CD14-positive monocyte (primary cell): ENCODE measurements around the gene NCMAP. TPM values are rescaled to one million over a fixed set of nuclear protein-coding genes. Genes with fewer than 3 reads are reported as not detected.

Experiments used
- DNase-seq, 3 donors: peaks; one replicate each; pipeline ENCODE4 v3.0.0-alpha.2; 2011 to 2022
- H2AFZ ChIP-seq: 2 replicates; pipeline ENCODE4 v1.6.0; 2012; ENCODE audit warnings: mild to moderate bottlenecking, low read depth, low read length, inconsistent platforms; ENCODE audit not compliant: insufficient read depth, poor library complexity, severe bottlenecking
- H3K27ac ChIP-seq, 2 donors: 1 replicate in 1 of 2; 2 replicates in 1 of 2; pipeline ENCODE4 v1.5.1; 2012 to 2013; ENCODE audit warnings: low read length in 2 of 2, control low read depth in 1 of 2, inconsistent platforms in 1 of 2, low read depth in 1 of 2, mild to moderate bottlenecking in 1 of 2
- H3K27me3 ChIP-seq, 2 donors: one replicate each; pipeline versions ENCODE4 v1.6.0 to v1.6.1; 2011 to 2013; ENCODE audit warnings: low read length in 2 of 2; ENCODE audit not compliant: control insufficient read depth in 2 of 2, insufficient read depth in 2 of 2
- H3K36me3 ChIP-seq, 2 donors: replicated peaks in 1 of 2; 1 replicate in 1 of 2; 2 replicates in 1 of 2; pipeline versions ENCODE4 v1.5.1 to v1.6.1; 2012 to 2013; ENCODE audit warnings: low read length in 2 of 2, control low read depth in 1 of 2, inconsistent platforms in 1 of 2, mild to moderate bottlenecking in 1 of 2; ENCODE audit not compliant: insufficient read depth in 2 of 2, control insufficient read depth in 1 of 2
- H3K4me1 ChIP-seq, 2 donors: 1 replicate in 1 of 2; 2 replicates in 1 of 2; pipeline versions ENCODE4 v1.5.1 to v1.6.1; 2012 to 2013; ENCODE audit warnings: low read length in 2 of 2, control low read depth in 1 of 2, inconsistent platforms in 1 of 2, mild to moderate bottlenecking in 1 of 2, moderate library complexity in 1 of 2; ENCODE audit not compliant: insufficient read depth in 2 of 2, control insufficient read depth in 1 of 2
- H3K4me2 ChIP-seq: replicated peaks from 2 replicates; pipeline ENCODE3; 2012; ENCODE audit warnings: low read length, moderate library complexity, mild to moderate bottlenecking; ENCODE audit not compliant: poor library complexity, severe bottlenecking; ENCODE audit errors: extremely low read depth
- H3K4me3 ChIP-seq, 3 experiments: fragments of 200-600 bp in 1 of 3; sonication (generic) in 1 of 3; replicated peaks in 1 of 3; 1 replicate in 2 of 3; 2 replicates in 1 of 3; pipeline ENCODE4 v1.5.1; 2011 to 2013; ENCODE audit warnings: low read length in 3 of 3, mild to moderate bottlenecking in 3 of 3, control low read depth in 2 of 3, low read depth in 2 of 3, inconsistent platforms in 1 of 3, moderate library complexity in 1 of 3
- H3K79me2 ChIP-seq: 2 replicates; pipeline ENCODE4 v1.6.0; 2012; ENCODE audit warnings: mild to moderate bottlenecking, control low read depth, inconsistent platforms, low read length, moderate library complexity; ENCODE audit not compliant: insufficient read depth
- H3K9ac ChIP-seq: 2 replicates; pipeline ENCODE4 v1.6.0; 2017; ENCODE audit warnings: low read length, mild to moderate bottlenecking; ENCODE audit not compliant: insufficient read depth, poor library complexity, severe bottlenecking
- H3K9me3 ChIP-seq, 2 donors: replicated peaks in 1 of 2; 1 replicate in 1 of 2; 2 replicates in 1 of 2; pipeline versions ENCODE4 v1.5.1 to v1.6.1; 2012 to 2013; ENCODE audit warnings: low read length in 2 of 2, control low read depth in 1 of 2; ENCODE audit not compliant: control insufficient read depth in 1 of 2, insufficient read depth in 1 of 2
- H4K20me1 ChIP-seq: 2 replicates; pipeline ENCODE4 v1.6.0; 2012; ENCODE audit warnings: mild to moderate bottlenecking, low read length, control low read depth, moderate library complexity; ENCODE audit not compliant: insufficient read depth
- H3K27ac Mint-ChIP-seq, 7 donors: one replicate each; pipeline ENCODE4 v1.8.0; 2020; ENCODE audit warnings: mild to moderate bottlenecking in 7 of 7, mixed read lengths in 7 of 7, moderate library complexity in 6 of 7, inconsistent platforms in 2 of 7
- H3K27me3 Mint-ChIP-seq, 3 donors: one replicate each; pipeline ENCODE4 v1.8.0; 2021 to 2022; ENCODE audit warnings: low read depth in 3 of 3, mild to moderate bottlenecking in 3 of 3, mixed read lengths in 3 of 3, moderate library complexity in 3 of 3, inconsistent platforms in 1 of 3
- H3K36me3 Mint-ChIP-seq, 2 donors: one replicate each; pipeline ENCODE4 v1.8.0; 2020; ENCODE audit warnings: mixed read lengths in 2 of 2, inconsistent platforms in 1 of 2, mild to moderate bottlenecking in 1 of 2
- H3K4me1 Mint-ChIP-seq: one replicate; pipeline ENCODE4 v1.8.0; 2020; ENCODE audit warnings: mild to moderate bottlenecking, mixed read lengths
- H3K4me3 Mint-ChIP-seq, 2 donors: one replicate each; pipeline ENCODE4 v1.8.0; 2020; ENCODE audit warnings: mild to moderate bottlenecking in 2 of 2, mixed read lengths in 2 of 2, moderate library complexity in 1 of 2
- H3K9me3 Mint-ChIP-seq, 7 donors: one replicate each; pipeline ENCODE4 v1.8.0; 2020 to 2022; ENCODE audit warnings: mixed read lengths in 7 of 7, mild to moderate bottlenecking in 6 of 7, moderate library complexity in 6 of 7, inconsistent platforms in 2 of 7
- WGBS: methylation state at CpG from one replicate; pipeline ENCODE4 v1.1.5; 2013; ENCODE audit warnings: missing lambda C conversion rate; ENCODE audit not compliant: insufficient coverage; 5-methylcytosine and 5-hydroxymethylcytosine counted together
- intact Hi-C, 2 donors: fragments of 100-400 bp; cut with micrococcal nuclease; formaldehyde crosslinking; loops; one replicate each; pipeline versions ENCODE4 v1.15.0 to v1.15.1; 2023
- polyA plus RNA-seq, 3 donors: library from polyadenylated mRNA; depleted of rRNA in 1 of 3; unstranded in 2 of 3; stranded (reverse) in 1 of 3; fragments of 300-500 nt in 2 of 3; fragments of >200 nt in 1 of 3; fragmentation: Illumina TruSeq in 2 of 3; gene quantifications; 1 replicate in 2 of 3; 2 replicates in 1 of 3; pipeline ENCODE4 v1.2.3, GENCODE V29; 2012 to 2021
- TF ChIP-seq, protein P1 (sequence below): fragments of 200-600 bp; IDR thresholded peaks from one replicate; pipeline ENCODE4 v1.8.0; 2022; ENCODE audit warnings: antibody characterized with exemption, mild to moderate bottlenecking

NCMAP gene
- polyA plus RNA-seq, 3 donors, result not detected

DNA sequence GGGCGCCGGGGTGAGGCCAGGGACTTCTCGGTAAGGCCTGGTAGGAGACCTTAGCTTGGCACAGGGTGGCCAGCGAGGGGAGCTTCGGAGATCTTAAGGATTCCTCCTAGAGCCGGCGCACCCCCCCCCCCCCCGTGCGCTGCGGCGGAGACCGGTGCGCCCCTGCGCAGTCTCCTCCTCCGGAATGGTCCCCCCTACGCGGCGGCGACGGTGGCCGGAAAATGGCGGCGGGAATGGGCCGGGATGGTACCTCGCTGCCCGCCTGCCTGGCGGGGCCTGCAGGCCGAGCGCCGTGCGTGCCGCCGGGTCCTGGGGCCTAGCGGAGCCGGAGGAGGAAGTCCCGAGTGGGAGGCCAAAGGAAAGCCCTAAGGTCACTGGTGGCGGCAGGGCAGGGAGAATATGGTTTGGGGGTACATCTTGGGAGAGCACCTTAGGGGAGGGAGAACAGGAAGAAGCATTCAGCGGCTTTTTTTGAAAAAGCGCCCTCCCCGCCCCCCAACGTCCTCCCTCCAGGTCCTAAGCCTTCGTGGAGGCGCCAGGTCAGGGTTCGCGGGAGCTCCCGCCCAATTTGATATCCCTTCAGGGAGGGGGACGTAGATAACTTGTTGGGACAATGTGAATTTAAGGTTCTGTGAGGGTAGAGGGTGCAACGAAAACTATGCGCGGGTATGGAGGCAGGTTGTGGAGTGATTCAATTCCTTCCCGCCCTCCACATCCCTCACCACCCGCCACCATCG lies 87.6 kb downstream of the NCMAP start:
- Histone ChIP-seq H2AFZ (peak overlapping the region; percentile 76), H3K4me1 (peaks cover 14 to 26% of the 10 kb centered on the region in 2 donors)
- DNase-seq, result peak; percentile 44 to 69 (median 56)

DNA sequence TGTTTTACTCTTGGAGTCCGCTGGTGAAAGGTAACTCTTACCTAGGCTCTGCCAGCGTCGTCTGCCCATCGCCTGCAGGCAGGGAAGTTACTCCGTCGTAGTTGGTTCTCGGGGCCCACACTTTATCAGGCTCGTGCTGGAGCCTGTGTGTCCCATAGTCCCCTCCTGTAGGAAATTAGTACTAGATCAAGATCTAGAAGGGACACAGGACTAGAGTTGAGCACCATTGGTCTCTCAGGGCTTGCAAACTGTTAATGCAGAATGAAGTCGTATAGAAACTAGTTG lies 88.2 kb downstream of the NCMAP start:
- H3K27me3 Mint-ChIP-seq, result no peaks in the 10 kb centered on the region
- Histone ChIP-seq H3K79me2 (peaks cover 57% of the 10 kb centered on the region), H3K4me3 (peak overlapping the region; percentile 94 to 95 (median 94)), H3K4me1 (peaks cover 14 to 26% of the 10 kb centered on the region in 2 donors), H3K36me3 (peaks cover 39 to 41% of the 10 kb centered on the region in 2 donors), H2AFZ (peak overlapping the region; percentile 76), H3K9ac (peak overlapping the region; percentile 97), H4K20me1 (peaks cover 56% of the 10 kb centered on the region), H3K27ac (peak overlapping the region; percentile 85 to 95), H3K9me3 (no peaks in the 10 kb centered on the region), H3K4me2 (peak overlapping the region; percentile 75), H3K27me3 (no peaks in the 10 kb centered on the region)
- DNase-seq, result peak in 2 of 3 donors; percentile 8 to 12
- TF ChIP-seq, protein P1, sequence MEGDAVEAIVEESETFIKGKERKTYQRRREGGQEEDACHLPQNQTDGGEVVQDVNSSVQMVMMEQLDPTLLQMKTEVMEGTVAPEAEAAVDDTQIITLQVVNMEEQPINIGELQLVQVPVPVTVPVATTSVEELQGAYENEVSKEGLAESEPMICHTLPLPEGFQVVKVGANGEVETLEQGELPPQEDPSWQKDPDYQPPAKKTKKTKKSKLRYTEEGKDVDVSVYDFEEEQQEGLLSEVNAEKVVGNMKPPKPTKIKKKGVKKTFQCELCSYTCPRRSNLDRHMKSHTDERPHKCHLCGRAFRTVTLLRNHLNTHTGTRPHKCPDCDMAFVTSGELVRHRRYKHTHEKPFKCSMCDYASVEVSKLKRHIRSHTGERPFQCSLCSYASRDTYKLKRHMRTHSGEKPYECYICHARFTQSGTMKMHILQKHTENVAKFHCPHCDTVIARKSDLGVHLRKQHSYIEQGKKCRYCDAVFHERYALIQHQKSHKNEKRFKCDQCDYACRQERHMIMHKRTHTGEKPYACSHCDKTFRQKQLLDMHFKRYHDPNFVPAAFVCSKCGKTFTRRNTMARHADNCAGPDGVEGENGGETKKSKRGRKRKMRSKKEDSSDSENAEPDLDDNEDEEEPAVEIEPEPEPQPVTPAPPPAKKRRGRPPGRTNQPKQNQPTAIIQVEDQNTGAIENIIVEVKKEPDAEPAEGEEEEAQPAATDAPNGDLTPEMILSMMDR, result no peak
- 0% methylated on average over 6 of the region's 9 CpGs for WGBS
- peaks cover 0 to 4% (median 0%) of the 10 kb centered on the region in 7 donors for H3K9me3 Mint-ChIP-seq
- peak overlapping the region; percentile 83 to 91 for H3K4me3 Mint-ChIP-seq
- H3K27ac Mint-ChIP-seq, result peak overlapping the region; percentile 84 to 98 (median 91)
- intact Hi-C loops, result loop anchor here in 1 of 2 donors (5.0 to 10.0 kb wide), 4 partner anchors 452 to 1353 kb away; partner anchors contain the start of genes PAFAH2 and ZNF436
- peaks cover 28% of the 10 kb centered on the region for H3K4me1 Mint-ChIP-seq
- H3K36me3 Mint-ChIP-seq, result peaks cover 39% of the 10 kb centered on the region in 2 donors

More for the DNA sequence above, 87.6 kb downstream of the NCMAP start:
- peaks cover 0 to 4% (median 0%) of the 10 kb centered on the region in 7 donors for H3K9me3 Mint-ChIP-seq
- H3K4me3 ChIP-seq, result peak overlapping the region; percentile 94 to 95 (median 94)
- peaks cover 55% of the 10 kb centered on the region for H3K79me2 ChIP-seq
- peaks cover 33 to 34% of the 10 kb centered on the region in 2 donors for H3K36me3 Mint-ChIP-seq
- intact Hi-C loops, result loop anchor here in 1 of 2 donors (5.0 to 10.0 kb wide), 4 partner anchors 451 to 1354 kb away; partner anchors contain the start of genes PAFAH2 and ZNF436
- H4K20me1 ChIP-seq, result peaks cover 51% of the 10 kb centered on the region
- peaks cover 34 to 36% of the 10 kb centered on the region in 2 donors for H3K36me3 ChIP-seq
- H3K4me2 ChIP-seq, result peak overlapping the region; percentile 75
- peaks cover 28% of the 10 kb centered on the region for H3K4me1 Mint-ChIP-seq
- H3K27ac Mint-ChIP-seq, result peak overlapping the region; percentile 84 to 98 (median 91)
- TF ChIP-seq, protein P1, result no peak
- WGBS, result 0% methylated on average over 13 of the region's 53 CpGs
- no peaks in the 10 kb centered on the region for H3K27me3 ChIP-seq
- H3K9me3 ChIP-seq, result no peaks in the 10 kb centered on the region
- H3K27ac ChIP-seq, result peak overlapping the region; percentile 85 to 95
- peak overlapping the region; percentile 83 to 91 for H3K4me3 Mint-ChIP-seq
- peaks cover 0 to 1% (median 0%) of the 10 kb centered on the region in 3 donors for H3K27me3 Mint-ChIP-seq
- H3K9ac ChIP-seq, result peak overlapping the region; percentile 97
